ENCODE results near the gene ZNHIT6. TPM values are rescaled to one million over a fixed set of nuclear protein-coding genes. Genes with fewer than 3 reads are reported as not detected.

The ZNHIT6 gene
- polyA plus RNA-seq, 1 donor: 23.2 TPM

DNA sequence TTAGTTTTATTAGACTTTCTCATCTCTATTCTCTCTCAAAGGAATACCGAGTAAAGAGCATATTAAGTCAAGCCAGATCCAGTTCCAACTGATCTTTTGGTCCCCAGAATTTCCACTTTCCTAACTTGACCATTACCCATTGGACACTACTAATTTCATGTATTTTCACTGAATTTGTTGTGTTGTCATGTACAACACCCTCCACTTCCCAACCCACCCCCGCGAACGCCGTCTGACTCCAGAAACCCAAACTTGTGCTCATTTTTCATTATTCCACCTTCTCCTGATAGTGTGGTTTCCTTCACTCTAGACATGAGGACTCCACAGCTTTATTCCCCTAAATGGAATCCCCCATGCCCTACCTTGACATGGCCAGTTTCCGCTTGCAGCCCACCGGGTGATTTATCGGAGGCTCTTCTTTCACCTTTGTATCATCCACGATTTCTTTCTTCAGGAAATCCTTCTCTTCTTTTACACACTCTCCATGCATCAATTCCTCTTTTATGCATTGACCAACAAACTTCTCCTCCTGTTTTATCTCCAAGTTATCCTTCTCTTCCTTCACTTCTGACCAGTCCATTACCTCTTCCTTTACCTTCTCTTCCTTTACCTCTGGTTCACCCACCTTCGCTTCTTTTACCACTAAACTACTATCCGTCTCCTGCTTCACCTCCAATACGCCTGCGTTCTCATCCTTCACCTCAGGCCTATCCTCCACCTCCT, 805 bp downstream of the ZNHIT6 start:
- Histone ChIP-seq H3K4me1 (ENCODE audit: control insufficient read depth, insufficient read depth, low read length) (peaks cover 7% of the 10 kb centered on the region), H3K9me3 (ENCODE audit: control insufficient read depth, low read depth, low read length) (no peaks in the 10 kb centered on the region), H3K36me3 (ENCODE audit: control insufficient read depth, insufficient read depth, low read length) (peaks cover 7% of the 10 kb centered on the region), H3K27ac (ENCODE audit: low read length) (peak overlapping the region; percentile 94), H3K27me3 (ENCODE audit: control insufficient read depth, insufficient read depth, low read length) (no peaks in the 10 kb centered on the region), H3K4me3 (ENCODE audit: low read length) (peak overlapping the region; percentile 86)
- 3% methylated on average over 7 of the region's 13 CpGs for WGBS (ENCODE audit: insufficient coverage, low lambda C conversion rate)
- peak in 1 of 2 donors; percentile 34 for DNase-seq

DNA sequence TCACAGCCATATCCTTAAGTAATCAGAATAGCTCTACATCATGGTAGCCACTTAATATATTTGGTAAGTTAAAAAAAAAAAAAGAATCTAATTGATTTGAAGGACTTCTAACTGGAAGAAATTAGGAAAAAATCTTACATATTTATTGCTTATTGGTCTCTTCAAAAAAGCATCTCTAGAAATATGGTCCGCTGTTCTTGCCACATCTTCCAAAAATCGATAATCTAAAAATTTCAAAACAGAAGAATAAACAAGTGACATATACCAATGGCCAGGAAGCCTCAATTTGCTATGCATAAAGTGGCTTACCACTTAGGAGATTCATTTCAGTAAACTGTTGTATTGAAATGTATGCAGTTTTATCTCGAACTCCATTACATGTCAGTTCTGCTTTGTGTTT, 2.3 kb downstream of the ZNHIT6 start:
- no peak for DNase-seq
- Histone ChIP-seq H3K27ac (ENCODE audit: low read length) (no peak overlapping the region), H3K4me3 (ENCODE audit: low read length) (no peak overlapping the region), H3K36me3 (ENCODE audit: control insufficient read depth, insufficient read depth, low read length) (peaks cover 13% of the 10 kb centered on the region), H3K9me3 (ENCODE audit: control insufficient read depth, low read depth, low read length) (no peaks in the 10 kb centered on the region), H3K4me1 (ENCODE audit: control insufficient read depth, insufficient read depth, low read length) (peaks cover 11% of the 10 kb centered on the region), H3K27me3 (ENCODE audit: control insufficient read depth, insufficient read depth, low read length) (no peaks in the 10 kb centered on the region)
- WGBS (ENCODE audit: insufficient coverage, low lambda C conversion rate): 86% methylated on average over 1 of the region's 3 CpGs

- H3K4me1 ChIP-seq (ENCODE audit: control insufficient read depth, insufficient read depth, low read length): peaks cover 4% of the 10 kb centered on the region
These were observed 7.8 kb downstream of the ZNHIT6 start for GRCh38 chr1:85700422-85700821.

GRCh38 chr1:85697895-85698294, 10.3 kb downstream of the ZNHIT6 start:
- no peaks in the 10 kb centered on the region for H3K9me3 ChIP-seq (ENCODE audit: control insufficient read depth, low read depth, low read length)
- DNase-seq: no peak
- no peak overlapping the region for H3K27ac ChIP-seq (ENCODE audit: low read length)
- no peak overlapping the region for H3K4me3 ChIP-seq (ENCODE audit: low read length)
- H3K27me3 ChIP-seq (ENCODE audit: control insufficient read depth, insufficient read depth, low read length): no peaks in the 10 kb centered on the region
- peaks cover 13% of the 10 kb centered on the region for H3K36me3 ChIP-seq (ENCODE audit: control insufficient read depth, insufficient read depth, low read length)
- H3K4me1 ChIP-seq (ENCODE audit: control insufficient read depth, insufficient read depth, low read length): peaks cover 4% of the 10 kb centered on the region

More at GRCh38 chr1:85700422-85700821, 7.8 kb downstream of the ZNHIT6 start:
- no peak for DNase-seq
- Histone ChIP-seq H3K36me3 (ENCODE audit: control insufficient read depth, insufficient read depth, low read length) (peaks cover 18% of the 10 kb centered on the region), H3K4me3 (ENCODE audit: low read length) (no peak overlapping the region), H3K9me3 (ENCODE audit: control insufficient read depth, low read depth, low read length) (no peaks in the 10 kb centered on the region), H3K27ac (ENCODE audit: low read length) (no peak overlapping the region), H3K27me3 (ENCODE audit: control insufficient read depth, insufficient read depth, low read length) (no peaks in the 10 kb centered on the region)
- WGBS (ENCODE audit: insufficient coverage, low lambda C conversion rate): 94% methylated on average over 3 of the region's 4 CpGs

DNA sequence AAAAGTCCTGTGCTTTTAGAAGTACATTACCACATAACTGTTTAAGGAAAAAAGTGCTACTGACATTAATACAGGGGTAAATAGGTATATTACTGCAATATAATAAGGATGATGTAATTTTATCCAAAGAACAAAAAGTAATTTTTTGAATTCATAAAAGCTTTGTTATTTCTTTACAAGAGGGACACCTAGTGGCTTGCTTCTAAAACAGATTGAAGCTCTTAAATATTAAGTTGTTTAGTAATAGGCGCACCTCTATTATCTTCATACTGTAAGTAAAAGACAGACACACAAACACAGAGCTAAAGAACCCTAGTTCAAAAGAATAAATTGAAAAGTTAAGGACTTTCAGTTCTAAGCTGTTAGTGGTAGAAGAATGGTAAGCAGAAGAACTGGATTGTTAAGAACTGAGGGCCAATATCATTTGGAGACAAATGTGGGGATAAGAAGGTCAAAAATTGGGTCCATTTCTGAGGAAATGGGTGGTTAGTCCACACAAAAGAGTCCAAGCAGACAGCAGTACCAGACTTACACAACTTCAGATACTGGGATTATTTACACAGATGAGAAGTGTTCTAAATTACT, 15.4 kb downstream of the ZNHIT6 start:
- no CpG with 5 or more reads among the region's 1 CpG for WGBS (ENCODE audit: insufficient coverage, low lambda C conversion rate)
- Histone ChIP-seq H3K36me3 (ENCODE audit: control insufficient read depth, insufficient read depth, low read length) (peaks cover 7% of the 10 kb centered on the region), H3K27me3 (ENCODE audit: control insufficient read depth, insufficient read depth, low read length) (no peaks in the 10 kb centered on the region), H3K27ac (ENCODE audit: low read length) (no peak overlapping the region), H3K4me1 (ENCODE audit: control insufficient read depth, insufficient read depth, low read length) (no peaks in the 10 kb centered on the region), H3K9me3 (ENCODE audit: control insufficient read depth, low read depth, low read length) (no peaks in the 10 kb centered on the region), H3K4me3 (ENCODE audit: low read length) (no peak overlapping the region)
- no peak for DNase-seq

- 100% methylated on average over 1 of the region's 4 CpGs for WGBS (ENCODE audit: insufficient coverage, low lambda C conversion rate)
- Histone ChIP-seq H3K9me3 (ENCODE audit: control insufficient read depth, low read depth, low read length) (no peaks in the 10 kb centered on the region), H3K27me3 (ENCODE audit: control insufficient read depth, insufficient read depth, low read length) (no peaks in the 10 kb centered on the region), H3K4me3 (ENCODE audit: low read length) (no peak overlapping the region), H3K27ac (ENCODE audit: low read length) (no peak overlapping the region), H3K36me3 (ENCODE audit: control insufficient read depth, insufficient read depth, low read length) (peaks cover 7% of the 10 kb centered on the region), H3K4me1 (ENCODE audit: control insufficient read depth, insufficient read depth, low read length) (no peaks in the 10 kb centered on the region)
- no peak for DNase-seq
These were observed 18.3 kb downstream of the ZNHIT6 start for GRCh38 chr1:85689775-85690404.

DNA sequence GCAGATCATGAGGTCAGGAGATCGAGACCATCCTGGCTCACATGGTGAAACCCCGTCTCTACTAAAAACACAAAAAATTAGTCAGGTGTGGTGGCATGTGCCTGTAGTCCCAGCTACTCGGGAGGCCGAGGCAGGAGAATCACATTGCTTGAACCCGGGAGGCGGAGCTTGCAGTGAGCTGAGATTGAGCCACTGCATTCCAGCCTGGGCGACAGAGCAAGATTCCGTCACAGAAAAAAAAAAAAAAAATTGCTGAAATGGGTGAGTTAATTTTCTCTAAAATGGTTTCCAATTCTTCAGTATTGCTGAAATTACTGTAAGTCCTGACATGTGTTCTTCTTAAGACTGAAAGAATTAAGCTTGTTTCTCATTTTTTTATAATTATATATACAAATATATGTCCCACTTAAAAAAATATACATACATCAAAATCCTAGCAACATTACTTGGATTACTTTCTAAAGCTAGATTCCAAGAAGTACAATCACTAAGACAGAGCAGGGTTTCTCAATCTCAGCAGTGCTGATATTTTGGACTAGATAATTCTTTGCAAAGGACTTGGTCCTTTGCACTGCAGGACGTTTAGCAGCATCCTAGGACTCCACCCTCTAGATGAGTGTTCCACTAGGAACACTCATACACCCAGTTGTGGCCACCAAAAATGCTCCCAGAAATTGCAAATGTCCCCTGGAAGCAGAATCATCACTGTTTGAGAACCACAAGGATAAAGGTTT, 24.8 kb downstream of the ZNHIT6 start:
- no CpG with 5 or more reads among the region's 9 CpGs for WGBS (ENCODE audit: insufficient coverage, low lambda C conversion rate)

GRCh38 chr1:85681087-85681486, 27.1 kb downstream of the ZNHIT6 start:
- H3K4me1 ChIP-seq (ENCODE audit: control insufficient read depth, insufficient read depth, low read length): peaks cover 3% of the 10 kb centered on the region
- no peaks in the 10 kb centered on the region for H3K27me3 ChIP-seq (ENCODE audit: control insufficient read depth, insufficient read depth, low read length)
- peaks cover 8% of the 10 kb centered on the region for H3K36me3 ChIP-seq (ENCODE audit: control insufficient read depth, insufficient read depth, low read length)
- no CpG with 5 or more reads among the region's 2 CpGs for WGBS (ENCODE audit: insufficient coverage, low lambda C conversion rate)
- DNase-seq: peak; percentile 70 to 79
- H3K27ac ChIP-seq (ENCODE audit: low read length): no peak overlapping the region
- no peak overlapping the region for H3K4me3 ChIP-seq (ENCODE audit: low read length)
- H3K9me3 ChIP-seq (ENCODE audit: control insufficient read depth, low read depth, low read length): no peaks in the 10 kb centered on the region

More for the DNA sequence above, 24.8 kb downstream of the ZNHIT6 start:
- H3K4me3 ChIP-seq (ENCODE audit: low read length): no peak overlapping the region
- H3K9me3 ChIP-seq (ENCODE audit: control insufficient read depth, low read depth, low read length): no peaks in the 10 kb centered on the region
- no peaks in the 10 kb centered on the region for H3K27me3 ChIP-seq (ENCODE audit: control insufficient read depth, insufficient read depth, low read length)
- no peak overlapping the region for H3K27ac ChIP-seq (ENCODE audit: low read length)
- peaks cover 3% of the 10 kb centered on the region for H3K4me1 ChIP-seq (ENCODE audit: control insufficient read depth, insufficient read depth, low read length)
- DNase-seq: no peak
- H3K36me3 ChIP-seq (ENCODE audit: control insufficient read depth, insufficient read depth, low read length): peaks cover 6% of the 10 kb centered on the region

DNA sequence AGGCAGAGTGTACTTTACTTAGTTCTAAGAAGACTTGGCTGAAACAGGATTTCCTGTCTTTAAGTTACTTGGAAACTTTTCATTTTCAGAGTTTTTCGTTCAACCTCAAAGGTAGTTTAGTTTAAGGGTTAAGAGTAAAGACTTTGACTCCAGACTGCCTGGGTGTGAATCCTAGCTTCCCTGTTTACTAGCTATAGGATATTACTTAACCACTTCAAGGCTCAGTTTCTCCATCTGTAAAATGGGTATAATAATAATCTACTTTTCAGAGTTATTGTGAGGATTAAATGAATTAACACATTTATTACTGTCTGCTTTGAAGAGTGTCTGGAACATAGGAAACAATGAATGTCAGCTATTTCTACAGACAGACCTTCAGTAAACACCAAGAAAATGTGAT, 30.0 kb downstream of the ZNHIT6 start:
- 100% methylated on average over 1 of the region's 1 CpG for WGBS (ENCODE audit: insufficient coverage, low lambda C conversion rate)

DNA sequence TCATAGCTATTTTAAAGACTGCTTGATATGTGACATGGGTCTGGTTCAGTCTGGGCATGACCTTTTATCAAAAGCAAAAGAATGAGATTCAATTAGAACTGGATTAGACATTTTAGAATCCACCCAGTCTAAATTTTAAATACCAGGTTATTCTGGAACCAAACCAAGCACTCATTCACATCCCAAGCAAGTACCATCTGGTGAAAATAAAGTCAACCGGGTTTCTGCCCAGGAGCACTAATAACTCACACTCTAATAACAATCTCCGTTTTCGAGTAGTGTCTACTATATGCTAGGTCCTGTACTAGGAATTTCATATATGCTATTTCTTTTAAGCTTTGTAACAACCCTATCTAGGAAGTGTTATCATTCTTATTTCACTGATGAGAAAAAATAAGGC, 30.6 kb downstream of the ZNHIT6 start:
- Histone ChIP-seq H3K4me1 (ENCODE audit: control insufficient read depth, insufficient read depth, low read length) (peaks cover 6% of the 10 kb centered on the region), H3K9me3 (ENCODE audit: control insufficient read depth, low read depth, low read length) (no peaks in the 10 kb centered on the region), H3K27me3 (ENCODE audit: control insufficient read depth, insufficient read depth, low read length) (no peaks in the 10 kb centered on the region), H3K4me3 (ENCODE audit: low read length) (no peak overlapping the region), H3K27ac (ENCODE audit: low read length) (no peak overlapping the region), H3K36me3 (ENCODE audit: control insufficient read depth, insufficient read depth, low read length) (peaks cover 16% of the 10 kb centered on the region)
- WGBS (ENCODE audit: insufficient coverage, low lambda C conversion rate): 100% methylated on average over 2 of the region's 3 CpGs
- DNase-seq: no peak

More for the DNA sequence above, 30.0 kb downstream of the ZNHIT6 start:
- no peak overlapping the region for H3K27ac ChIP-seq (ENCODE audit: low read length)
- H3K36me3 ChIP-seq (ENCODE audit: control insufficient read depth, insufficient read depth, low read length): peaks cover 13% of the 10 kb centered on the region
- H3K27me3 ChIP-seq (ENCODE audit: control insufficient read depth, insufficient read depth, low read length): no peaks in the 10 kb centered on the region
- no peaks in the 10 kb centered on the region for H3K9me3 ChIP-seq (ENCODE audit: control insufficient read depth, low read depth, low read length)
- DNase-seq: no peak
- H3K4me1 ChIP-seq (ENCODE audit: control insufficient read depth, insufficient read depth, low read length): peaks cover 3% of the 10 kb centered on the region
- no peak overlapping the region for H3K4me3 ChIP-seq (ENCODE audit: low read length)
